Activated T-helper 1 cell treated with anti-CD3 and anti-CD28 coated beads, Interleukin-2, amount 50 U/mL, for 16 hours (primary cell): Measurements from ENCODE around the gene COL27A1.
"Not testable (repeated sequence)": the region's sequence is repeated elsewhere in the genome, so short reads cannot be mapped to it uniquely, and the experiment has no call there.

Source experiments
- DNase-seq, 2 donors: peaks; one replicate each; pipeline ENCODE4 v3.0.0-alpha.2; 2020; ENCODE audit warnings: low read depth in 1 of 2, low spot score in 1 of 2

The COL27A1 gene

GRCh38 chr9:114316605-114317230 lies 161.4 kb downstream of the COL27A1 start:
- no peak for DNase-seq

DNA sequence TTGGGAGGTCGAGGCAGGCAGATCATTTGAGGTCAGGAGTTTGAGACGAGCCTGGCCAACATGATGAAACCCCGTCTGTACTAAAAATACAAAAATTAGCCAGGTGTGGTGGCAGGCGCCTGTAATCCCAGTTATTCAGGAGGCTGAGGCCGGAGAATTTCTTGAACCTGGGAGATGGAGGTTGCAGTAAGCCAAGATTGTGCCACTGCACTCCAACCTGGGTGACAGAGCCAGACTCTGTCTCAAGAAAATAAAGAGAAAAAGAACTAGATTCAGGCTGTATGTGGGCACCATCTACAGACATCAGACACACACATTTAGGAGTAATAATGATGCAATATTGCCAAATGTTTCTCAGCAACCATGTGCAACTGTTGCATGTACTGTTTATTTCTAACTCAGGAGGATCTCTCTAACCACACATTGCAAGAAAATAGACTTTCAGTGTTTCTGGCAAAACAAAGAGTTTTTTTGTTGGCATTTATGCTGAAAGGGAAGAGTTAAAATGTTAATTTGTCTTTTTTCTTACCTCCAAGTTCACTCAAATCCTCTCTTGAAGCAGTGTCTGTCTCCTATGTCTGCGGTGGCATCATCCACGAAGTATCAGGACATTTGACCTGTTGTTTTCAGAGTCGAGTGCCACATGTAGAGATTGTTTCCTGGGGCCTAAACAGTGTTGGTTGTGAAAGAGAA lies 162.5 kb downstream of the COL27A1 start:
- DNase-seq, result no peak

- DNase-seq, result no peak
Measured at GRCh38 chr9:114318416-114318815, 163.1 kb downstream of the COL27A1 start.

DNA sequence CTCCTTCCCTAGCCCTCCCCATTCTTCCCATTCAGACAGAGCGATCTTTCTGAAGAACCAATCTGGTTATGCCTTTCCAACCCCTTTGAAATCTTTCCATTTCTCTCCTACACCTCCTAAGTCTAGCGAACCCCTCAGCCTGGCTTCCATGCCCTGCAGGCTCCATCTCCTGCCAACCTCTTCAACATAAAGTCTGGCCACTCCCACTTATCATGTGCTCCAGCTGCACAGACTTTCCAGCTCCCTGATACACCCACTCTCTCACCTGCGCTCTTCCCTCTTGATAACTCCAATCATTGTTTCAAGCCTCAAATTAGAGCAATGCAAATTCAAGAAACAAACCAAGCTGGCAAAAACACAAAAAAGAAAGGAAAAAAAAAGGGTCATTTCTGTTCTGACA lies 163.8 kb downstream of the COL27A1 start:
- no peak for DNase-seq

GRCh38 chr9:114320710-114321109 lies 165.4 kb downstream of the COL27A1 start:
- not testable (repeated sequence) for DNase-seq

GRCh38 chr9:114321759-114322158 lies 166.4 kb downstream of the COL27A1 start:
- DNase-seq, result no peak

DNA sequence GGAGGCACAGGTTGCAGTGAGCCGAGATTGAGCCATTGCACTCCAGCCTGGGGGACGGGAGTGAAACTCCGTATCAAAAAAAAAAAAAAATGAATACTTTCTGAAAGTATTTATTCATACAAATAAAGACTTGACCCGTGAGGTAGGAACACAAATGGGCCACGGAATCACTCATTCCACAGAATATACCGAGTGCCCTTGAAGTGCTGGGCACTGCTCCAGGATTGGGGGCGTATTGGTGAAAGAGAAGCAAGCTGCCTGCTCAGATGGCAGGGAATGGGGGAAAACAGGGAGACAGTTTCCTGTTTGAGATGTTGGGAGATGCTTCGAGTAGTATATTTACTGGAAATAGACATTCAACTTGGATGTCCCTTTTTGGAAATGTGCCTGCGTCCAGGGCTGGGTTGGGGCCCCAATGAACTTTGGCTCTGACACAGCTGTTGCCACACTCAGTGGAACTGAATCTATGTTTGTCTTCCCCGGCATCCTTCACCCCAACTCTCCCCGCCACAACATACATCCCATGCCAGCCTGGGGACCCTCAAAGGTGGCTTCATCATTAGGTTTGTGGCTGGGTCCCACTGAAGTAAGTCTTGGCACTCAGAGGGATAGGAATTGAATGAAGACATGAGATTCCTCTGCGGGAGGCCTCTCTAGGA lies 167.0 kb downstream of the COL27A1 start:
- DNase-seq, result not testable (repeated sequence)

DNA sequence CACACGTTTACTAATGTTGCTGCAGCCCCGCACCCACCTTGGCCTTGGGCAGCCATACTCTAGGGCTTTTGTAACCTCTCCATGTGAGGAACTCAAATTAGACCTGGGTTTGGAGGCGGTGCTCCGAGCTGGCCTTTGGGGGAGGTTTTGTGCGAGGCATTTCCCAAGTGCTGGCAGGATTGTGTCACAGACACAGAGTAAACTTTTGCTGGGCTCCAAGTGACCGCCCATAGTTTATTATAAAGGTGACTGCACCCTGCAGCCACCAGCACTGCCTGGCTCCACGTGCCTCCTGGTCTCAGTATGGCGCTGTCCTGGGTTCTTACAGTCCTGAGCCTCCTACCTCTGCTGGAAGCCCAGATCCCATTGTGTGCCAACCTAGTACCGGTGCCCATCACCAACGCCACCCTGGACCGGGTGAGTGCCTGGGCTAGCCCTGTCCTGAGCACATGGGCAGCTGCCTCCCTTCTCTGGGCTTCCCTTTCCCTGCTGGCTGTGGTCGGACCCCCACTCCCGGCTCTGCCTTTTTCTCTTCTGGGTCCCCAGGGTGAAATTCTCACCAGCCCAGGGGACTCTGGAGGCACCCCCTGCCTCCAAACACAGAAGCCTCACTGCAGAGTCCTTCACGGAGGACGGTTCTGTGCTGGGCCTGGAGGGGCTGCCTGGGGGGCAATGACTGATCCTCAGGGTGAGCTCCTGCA lies 167.6 kb downstream of the COL27A1 start, which contains the start of gene ORM1:
TSS of gene ORM1 (plus strand) at position 268 of the 701 bp plus-strand sequence. CDS start at position 304, 36 bp downstream.
- DNase-seq, result not testable (repeated sequence)

- DNase-seq, result not testable (repeated sequence)
Measured at GRCh38 chr9:114323849-114324248, 168.5 kb downstream of the COL27A1 start.

GRCh38 chr9:114324492-114324891 lies 169.2 kb downstream of the COL27A1 start:
- DNase-seq, result no peak

GRCh38 chr9:114324965-114325364 lies 169.6 kb downstream of the COL27A1 start:
- not testable (repeated sequence) for DNase-seq

DNA sequence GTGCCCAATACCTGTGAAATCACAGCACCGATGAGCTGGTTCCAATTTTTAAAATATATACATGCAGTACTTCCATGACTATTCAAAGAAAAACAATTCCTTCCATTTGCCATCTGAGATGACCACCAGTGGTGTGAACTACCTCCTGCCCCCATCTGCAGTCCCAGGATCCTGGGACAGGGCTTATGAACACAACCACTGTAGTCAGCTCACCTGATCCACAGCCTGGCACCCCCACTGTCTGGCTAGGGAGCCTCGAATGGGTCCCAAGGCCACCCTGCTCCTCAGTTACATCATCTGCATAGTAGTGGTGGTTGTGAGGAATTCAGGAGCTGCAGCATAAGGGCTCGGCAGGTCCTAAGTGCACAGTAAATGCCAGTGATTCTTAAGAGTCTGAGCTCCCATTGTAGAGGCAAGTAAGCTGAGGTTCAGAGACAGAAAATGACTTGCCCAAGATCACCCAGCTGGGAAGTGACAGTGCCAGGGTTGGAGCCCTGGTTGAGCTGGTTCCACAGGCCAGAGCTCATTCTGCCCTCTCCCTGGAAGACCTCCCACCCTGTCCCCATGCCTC lies 170.4 kb downstream of the COL27A1 start:
- not testable (repeated sequence) for DNase-seq

DNA sequence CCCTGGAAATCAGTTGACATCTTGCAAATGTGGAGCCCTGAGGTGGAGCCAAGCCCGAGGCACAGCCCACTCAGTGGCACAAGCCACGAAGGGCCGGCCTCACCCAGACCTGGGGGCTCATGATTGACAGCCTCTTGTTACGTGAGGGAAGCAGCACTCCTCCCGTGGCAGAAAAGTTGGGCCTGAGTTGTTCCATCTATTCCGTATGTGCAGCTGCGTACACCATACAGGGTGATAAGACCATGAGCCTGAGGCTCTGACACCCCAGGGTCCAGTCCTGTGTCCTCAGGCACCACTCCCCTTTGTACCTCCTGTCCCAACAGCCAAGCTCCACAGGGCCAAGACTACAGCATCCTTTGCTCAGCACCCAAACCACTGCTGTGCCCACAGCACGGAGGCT lies 172.4 kb downstream of the COL27A1 start:
- DNase-seq, result no peak

- not testable (repeated sequence) for DNase-seq
Measured at GRCh38 chr9:114328357-114328820, 173.1 kb downstream of the COL27A1 start.

GRCh38 chr9:114328937-114329624 lies 173.7 kb downstream of the COL27A1 start:
- not testable (repeated sequence) for DNase-seq

DNA sequence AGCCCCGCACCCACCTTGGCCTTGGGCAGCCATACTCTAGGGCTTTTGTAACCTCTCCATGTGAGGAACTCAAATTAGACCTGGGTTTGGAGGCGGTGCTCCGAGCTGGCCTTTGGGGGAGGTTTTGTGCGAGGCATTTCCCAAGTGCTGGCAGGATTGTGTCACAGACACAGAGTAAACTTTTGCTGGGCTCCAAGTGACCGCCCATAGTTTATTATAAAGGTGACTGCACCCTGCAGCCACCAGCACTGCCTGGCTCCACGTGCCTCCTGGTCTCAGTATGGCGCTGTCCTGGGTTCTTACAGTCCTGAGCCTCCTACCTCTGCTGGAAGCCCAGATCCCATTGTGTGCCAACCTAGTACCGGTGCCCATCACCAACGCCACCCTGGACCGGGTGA lies 174.3 kb downstream of the COL27A1 start, which contains the start of gene ORM2:
TSS of gene ORM2 (plus strand) at position 245 of the 398 bp plus-strand sequence. CDS start at position 281, 36 bp downstream.
- DNase-seq, result not testable (repeated sequence)

DNA sequence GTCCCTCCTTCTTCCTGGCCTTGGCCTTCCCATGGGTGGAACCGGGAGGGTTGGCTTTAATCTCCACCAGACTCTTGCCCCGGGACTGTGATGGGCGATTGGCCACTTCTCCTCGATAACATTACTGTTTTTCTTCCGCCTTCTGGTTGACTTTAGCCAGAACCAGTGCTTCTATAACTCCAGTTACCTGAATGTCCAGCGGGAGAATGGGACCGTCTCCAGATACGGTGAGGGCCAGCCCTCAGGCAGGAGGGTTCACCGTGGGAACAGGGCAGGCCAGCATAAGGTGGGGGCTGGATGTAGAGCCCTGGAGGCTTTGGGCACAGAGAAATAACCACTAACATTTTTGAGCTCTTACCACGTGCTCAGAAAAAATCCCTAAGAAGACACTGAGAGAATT lies 175.3 kb downstream of the COL27A1 start:
- no peak for DNase-seq

DNA sequence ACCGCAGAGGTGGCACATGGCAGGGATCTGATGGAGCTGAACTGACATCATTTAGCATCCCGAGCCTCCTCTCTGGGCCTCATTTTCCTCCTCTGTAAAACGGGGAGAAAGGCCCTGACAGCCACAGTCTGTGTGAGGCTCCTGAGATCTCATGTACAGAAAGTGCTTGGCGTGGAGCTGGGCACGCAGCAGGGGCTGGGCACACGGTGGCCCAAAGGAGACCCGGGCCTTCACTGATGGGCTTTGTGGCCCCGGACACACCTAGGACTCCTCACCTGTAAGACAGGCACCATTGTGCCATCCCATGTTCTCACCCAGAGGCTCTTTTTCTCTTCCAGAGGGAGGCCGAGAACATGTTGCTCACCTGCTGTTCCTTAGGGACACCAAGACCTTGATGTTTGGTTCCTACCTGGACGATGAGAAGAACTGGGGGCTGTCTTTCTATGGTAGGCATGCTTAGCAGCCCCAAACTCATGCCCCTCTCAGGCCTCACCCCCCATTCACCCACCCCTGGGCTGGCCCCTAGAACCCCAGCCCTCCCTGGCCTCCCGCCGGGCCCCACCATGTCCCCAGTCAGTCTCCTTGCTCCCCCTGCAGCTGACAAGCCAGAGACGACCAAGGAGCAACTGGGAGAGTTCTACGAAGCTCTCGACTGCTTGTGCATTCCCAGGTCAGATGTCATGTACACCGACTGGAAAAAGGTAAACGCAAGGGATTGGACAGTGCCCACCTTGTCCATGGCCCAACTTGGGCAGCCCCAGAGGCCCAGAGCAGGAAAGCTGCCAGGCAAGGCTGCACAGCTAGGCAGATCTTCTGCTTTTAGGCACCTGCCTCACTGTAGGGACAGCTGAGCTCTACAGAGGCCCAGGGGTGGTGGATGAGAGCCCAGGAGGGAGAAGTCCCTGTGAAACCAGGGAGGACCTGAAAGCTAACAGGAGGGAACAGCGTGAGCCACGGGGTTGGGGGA lies 176.2 kb downstream of the COL27A1 start:
- not testable (repeated sequence) for DNase-seq

GRCh38 chr9:114332474-114333040 lies 177.2 kb downstream of the COL27A1 start:
- not testable (repeated sequence) for DNase-seq
